ENCODE measurements around the gene CIAPIN1.
A peak's percentile ranks its signal among the peaks of the same experiment; 100 is the strongest.
"Not testable (repeated sequence)": the region's sequence is repeated elsewhere in the genome, so short reads cannot be mapped to it uniquely, and the experiment has no call there.

Gene CIAPIN1

GRCh38 chr16:57406881-57407280 is 40.3 kb downstream of the CIAPIN1 start:
- DNase-seq (ENCODE audit: low read depth), result no peak

DNA sequence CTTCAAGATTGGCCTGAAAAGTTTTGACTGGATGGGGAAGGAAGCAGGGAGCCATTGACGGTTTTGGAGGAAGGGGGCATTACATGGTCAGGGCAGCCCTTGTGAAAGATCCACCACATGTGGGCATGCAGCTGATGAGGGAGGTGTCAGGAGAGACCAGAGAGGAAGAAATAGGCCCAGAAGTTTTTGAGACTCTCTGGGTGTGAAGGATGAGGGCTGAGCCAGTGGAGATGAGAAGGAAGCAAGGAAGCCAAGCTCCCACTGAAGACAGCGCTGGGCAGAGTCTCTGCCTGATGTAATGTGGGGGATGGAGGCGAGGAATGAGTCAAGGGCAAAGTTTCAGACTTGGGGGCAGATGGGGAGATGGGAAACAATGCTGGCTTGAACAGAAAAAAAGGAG is 42.1 kb downstream of the CIAPIN1 start:
- no peak for DNase-seq (ENCODE audit: low read depth)

DNA sequence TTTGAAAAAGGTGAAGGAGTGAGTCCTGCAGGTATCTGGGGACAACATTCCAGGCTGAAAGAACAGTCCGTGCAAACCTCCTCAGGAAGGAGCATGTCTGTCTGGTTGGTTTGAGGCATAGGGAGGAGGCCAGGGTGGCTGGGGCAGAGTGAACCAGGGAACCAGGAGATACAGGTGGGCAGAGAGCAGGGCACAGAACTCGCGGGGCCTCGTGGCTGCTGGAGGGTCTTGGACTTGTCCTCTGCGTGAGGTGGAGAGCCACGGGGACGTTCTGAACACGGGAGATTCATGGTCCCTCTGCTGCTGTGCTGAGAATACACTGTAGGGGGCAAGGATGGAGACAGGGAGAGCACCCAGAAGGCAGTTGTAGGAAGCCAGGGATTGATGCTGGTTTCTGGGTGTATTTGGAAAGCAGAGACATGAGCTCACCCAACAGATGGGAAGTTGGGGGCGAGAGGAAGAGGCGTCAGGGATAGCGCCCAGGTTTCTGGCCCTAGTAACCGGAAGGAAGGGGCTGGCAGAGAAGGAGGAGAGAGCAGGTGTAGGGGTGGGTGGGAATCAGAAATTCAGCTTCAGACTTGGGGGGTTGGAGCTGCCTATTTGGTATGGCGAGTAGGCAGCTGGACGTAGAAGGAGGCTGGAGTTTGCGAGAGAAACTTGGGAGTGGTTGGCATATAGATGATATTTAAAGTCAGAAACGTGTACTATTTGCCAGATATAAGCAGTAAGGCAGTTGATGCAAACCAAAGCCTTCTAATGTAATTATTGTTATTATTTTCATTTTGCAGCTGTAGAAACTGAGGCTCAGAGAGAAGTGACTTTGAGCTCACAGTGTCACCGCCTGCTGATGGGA is 43.0 kb downstream of the CIAPIN1 start, which contains the start of gene CCL17:
Gene CCL17, plus strand, starts transcription at position 803 of the 853 bp plus-strand sequence. CDS start 9,166 bp downstream, outside the sequence.
- no peak for DNase-seq (ENCODE audit: low read depth)

DNA sequence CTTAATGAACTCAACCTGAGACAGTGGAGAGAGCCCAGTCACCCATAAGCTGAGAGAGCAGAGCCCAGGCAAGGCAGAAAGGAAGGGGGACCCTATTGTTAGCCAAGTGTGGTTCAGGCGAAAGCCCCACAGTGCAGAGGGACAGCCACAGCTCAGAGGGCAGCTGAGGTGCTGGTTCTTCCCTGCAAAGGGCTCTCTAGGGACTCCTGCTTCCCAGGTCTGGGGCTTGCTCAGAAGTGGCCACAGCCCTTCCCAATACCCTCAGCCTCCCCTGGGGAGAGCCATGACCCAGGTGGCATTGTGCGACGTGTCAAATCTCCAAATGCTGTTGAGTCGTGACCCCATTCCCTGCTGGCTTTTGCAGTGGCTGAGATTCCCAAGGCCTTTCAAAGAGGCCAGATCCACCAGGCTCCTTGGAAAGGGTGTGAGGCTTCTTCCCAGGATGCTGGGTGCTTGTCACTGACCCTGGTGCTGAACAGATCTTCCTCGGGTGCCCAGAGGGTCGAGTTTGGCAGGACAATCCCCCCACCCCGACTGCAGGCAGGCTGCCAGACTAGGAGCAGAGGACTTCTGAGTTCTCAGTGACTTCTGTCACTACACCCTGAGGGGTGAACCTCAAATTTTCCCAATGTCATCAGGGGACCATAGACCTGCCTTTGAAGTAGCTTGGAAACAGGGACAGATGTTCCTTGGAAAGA is 45.1 kb downstream of the CIAPIN1 start:
- DNase-seq (ENCODE audit: low read depth), result no peak

GRCh38 chr16:57397493-57397892 is 49.7 kb downstream of the CIAPIN1 start:
- DNase-seq (ENCODE audit: low read depth), result not testable (repeated sequence)

- no peak for DNase-seq (ENCODE audit: low read depth)
Measured at GRCh38 chr16:57396786-57397185, 50.4 kb downstream of the CIAPIN1 start.

GRCh38 chr16:57395026-57395425 is 52.2 kb downstream of the CIAPIN1 start:
- no peak for DNase-seq (ENCODE audit: low read depth)

- no peak for DNase-seq (ENCODE audit: low read depth)
Measured at GRCh38 chr16:57394444-57394843, 52.7 kb downstream of the CIAPIN1 start.

- no peak for DNase-seq (ENCODE audit: low read depth)
Measured at GRCh38 chr16:57392694-57393093, 54.5 kb downstream of the CIAPIN1 start.

DNA sequence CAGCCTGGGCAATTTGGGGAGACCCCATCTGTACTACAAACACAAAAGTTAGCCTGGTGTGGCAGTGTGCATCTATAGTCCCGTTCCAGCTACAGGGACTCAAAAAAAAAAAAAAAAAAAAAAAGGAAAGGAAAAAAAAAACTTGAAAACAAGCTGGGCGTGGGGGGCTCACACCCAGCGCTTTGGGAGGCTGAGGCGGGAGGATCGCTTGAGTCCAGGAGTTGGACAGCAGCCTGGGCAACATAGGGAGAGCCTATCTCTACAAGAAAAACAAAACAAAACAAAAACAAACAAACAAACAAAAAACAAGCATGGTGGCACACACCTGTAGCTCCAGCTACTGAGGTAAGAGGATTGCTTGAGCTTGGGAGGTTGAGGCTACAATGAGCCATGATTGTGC is 55.5 kb downstream of the CIAPIN1 start:
- DNase-seq (ENCODE audit: low read depth), result no peak

- no peak for DNase-seq (ENCODE audit: low read depth)
Measured at GRCh38 chr16:57391300-57391699, 55.9 kb downstream of the CIAPIN1 start.

DNA sequence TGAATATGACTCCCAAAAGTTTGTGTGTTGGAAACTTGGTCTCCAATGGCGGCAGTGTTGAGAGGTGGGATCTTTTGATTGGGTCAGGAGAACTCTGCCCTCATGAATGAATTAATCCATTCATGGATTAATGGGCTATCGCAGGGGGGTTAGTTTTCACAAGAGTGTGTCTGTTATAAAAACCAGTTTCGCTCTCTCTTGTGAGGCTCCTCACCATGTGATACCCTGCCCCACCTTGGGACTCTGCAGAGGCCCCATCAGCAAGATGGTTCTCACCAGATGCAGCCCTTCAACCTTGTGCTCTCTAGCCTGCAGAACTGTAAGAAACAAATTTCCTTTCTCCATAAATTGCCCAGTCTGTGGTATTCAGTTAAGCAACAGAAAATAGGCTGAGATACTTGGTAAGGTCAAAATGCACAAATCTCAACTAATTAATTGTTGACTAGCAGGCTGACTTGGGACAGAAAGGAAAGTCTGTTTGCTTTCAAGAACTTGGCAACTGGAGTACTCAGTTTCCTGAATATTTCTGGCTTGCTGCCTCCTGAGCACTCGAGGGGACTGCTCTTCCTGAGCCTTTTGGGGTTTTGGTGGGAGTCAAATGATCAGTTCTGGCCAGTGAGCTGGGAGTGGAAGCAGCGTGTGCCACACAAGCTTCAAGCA is 56.4 kb downstream of the CIAPIN1 start:
- DNase-seq (ENCODE audit: low read depth), result no peak

- no peak for DNase-seq (ENCODE audit: low read depth)
Measured at GRCh38 chr16:57389087-57389468, 58.1 kb downstream of the CIAPIN1 start.

DNA sequence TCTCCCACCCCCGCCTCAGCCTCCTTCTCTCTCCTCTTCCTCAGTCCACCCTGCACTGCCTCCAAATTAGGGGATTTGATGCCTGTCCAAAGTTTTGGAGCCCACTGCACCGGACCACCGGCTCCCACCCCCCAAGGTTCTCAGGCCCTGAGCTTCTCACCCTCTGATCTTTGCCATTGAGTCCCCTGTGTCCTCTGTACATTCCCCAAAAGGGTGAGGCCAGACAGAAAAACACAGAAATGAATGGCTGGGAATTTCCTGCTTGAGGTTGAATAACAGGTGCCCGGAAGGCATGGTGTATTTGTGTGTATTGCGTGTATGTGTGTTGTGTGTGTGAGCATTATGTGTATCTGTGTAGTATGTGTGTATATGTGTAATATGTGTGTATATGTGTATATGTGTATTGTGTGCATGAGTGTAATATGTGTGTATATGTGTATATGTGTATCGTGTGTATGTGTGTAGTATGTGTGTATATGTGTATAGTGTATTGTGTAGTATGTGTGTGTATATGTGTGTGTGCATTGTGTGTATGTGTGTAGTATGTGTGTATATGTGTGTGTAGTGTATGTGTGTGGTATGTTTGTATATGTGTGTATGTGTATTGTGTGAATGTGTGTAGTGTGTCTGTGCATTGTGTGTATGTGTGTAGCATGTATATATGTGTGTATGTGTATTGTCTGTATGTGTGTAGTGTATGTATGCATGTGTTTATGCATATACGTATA is 58.7 kb downstream of the CIAPIN1 start:
- DNase-seq (ENCODE audit: low read depth), result no peak

- DNase-seq (ENCODE audit: low read depth), result no peak
Measured at GRCh38 chr16:57387598-57388354, 59.4 kb downstream of the CIAPIN1 start.

- peak; percentile 52 for DNase-seq (ENCODE audit: low read depth)
Measured at GRCh38 chr16:57386381-57386951, 60.7 kb downstream of the CIAPIN1 start.

DNA sequence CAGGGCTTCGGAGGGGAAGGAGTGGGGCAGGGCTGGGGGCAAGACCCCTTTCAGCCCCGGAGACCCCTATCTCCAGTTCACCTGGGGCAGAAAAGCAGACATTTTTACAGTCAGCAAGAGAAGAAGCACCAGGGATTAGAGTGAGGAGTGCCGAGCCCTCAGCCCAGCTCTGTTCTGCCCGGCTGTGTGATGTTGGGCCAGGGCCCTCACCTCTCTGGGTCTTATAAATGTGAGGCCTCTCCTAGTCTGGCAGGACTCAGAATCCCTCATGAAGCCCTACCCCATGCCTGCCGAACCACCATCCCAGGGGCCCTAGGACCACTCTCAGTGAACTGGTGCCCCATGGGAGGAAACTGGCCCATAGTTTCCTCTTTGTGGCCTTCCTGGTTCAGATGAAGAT is 62.1 kb downstream of the CIAPIN1 start:
- no peak for DNase-seq (ENCODE audit: low read depth)

GRCh38 chr16:57384248-57385070 is 62.7 kb downstream of the CIAPIN1 start:
- no peak for DNase-seq (ENCODE audit: low read depth)

DNA sequence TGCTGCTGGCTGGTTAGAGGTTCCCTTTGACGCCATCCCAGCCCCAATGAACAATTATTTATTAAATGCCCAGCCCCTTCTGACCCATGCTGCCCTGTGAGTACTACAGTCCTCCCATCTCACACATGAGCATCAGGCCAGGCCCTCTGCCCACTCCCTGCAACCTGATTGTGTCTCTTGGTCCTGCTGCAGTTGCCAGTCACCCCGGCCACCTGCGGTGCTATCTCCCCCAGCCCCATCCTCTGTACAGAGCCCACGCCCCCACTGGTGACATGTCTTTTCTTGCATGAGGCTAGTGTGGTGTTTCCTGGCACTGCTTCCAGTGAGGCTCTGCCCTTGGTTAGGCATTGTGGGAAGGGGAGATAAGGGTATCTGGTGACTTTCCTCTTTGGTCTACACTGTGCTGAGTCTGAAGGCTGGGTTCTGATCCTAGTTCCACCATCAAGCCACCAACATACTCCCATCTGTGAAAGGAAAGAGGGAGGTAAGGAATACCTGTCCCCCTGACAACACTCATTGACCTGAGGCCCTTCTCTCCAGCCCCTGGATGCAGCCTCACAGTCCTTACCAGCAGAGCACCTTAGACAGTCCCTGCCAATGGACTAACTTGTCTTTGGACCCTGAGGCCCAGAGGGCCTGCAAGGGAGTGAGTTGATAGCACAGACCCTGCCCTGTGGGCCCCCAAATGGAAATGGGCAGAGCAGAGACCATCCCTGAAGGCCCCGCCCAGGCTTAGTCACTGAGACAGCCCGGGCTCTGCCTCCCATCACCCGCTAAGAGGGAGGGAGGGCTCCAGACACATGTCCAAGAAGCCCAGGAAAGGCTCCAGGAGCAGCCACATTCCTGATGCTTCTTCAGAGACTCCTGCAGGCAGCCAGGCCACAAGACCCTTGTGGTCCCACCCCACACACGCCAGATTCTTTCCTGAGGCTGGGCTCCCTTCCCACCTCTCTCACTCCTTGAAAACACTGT is 63.6 kb downstream of the CIAPIN1 start:
- no peak for DNase-seq (ENCODE audit: low read depth)

Data from fibroblast of gingiva (primary cell).